ENCODE results near the gene CACUL1. TPM values are rescaled to one million over a fixed set of nuclear protein-coding genes. Genes with fewer than 3 reads are reported as not detected.

CACUL1 gene
- total and polyA plus RNA-seq, 9 of the 15 experiments (the other 6 are each of a cell fraction or from before 2014, with no cell fraction given): 4.5 to 17.1 (median 13.5) TPM

DNA sequence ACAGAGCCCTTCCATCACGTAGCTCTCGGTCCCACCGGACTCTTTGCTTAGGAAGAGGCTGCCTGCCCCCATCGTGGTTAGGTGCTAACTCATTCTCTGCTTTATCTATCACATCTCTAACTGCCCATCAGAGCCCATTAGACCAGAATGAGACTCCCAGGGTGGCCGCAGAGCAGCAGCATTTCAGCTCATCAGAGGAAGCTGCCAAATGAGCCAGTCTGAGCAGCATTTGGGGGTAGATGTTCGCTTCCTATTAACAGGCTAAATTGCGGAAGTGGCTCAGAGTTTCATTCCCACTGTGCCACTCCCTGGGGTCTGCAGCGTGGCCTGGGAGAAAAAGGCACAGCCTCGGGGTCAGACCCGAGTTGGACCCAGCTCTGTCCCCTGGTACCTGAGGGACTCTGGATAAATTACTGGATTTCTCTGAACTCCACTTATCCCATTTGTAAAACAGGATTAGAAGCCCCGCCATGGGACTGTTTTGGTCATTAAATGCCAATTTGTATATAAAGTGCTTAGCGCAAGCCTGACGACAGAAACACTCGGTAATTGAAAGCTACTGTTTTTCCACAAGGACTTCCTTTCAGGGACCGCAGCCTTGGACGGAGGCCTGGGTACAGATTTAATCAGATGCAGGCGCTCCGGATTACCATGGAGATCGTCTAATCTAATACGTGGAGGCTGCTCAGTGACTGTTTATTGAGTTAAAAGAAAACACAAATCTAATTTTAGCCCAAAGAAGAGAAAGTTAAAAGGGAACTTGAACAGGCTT lies 85.6 kb downstream of the CACUL1 start:
- Histone ChIP-seq H3K27me3 (ENCODE audit: control insufficient read depth in 2 of 2, insufficient read depth in 2 of 2, low read length in 2 of 2) (no peaks in the 10 kb centered on the region), H3K27ac (ENCODE audit: extremely low read depth, low read depth, low read length) (no peak overlapping the region), H3K9me3 (replicated peaks; ENCODE audit: control insufficient read depth, insufficient read depth, low read depth, low read length) (no peaks in the 10 kb centered on the region), H3K4me3 (no peak overlapping the region), H4K20me1 (replicated peaks; ENCODE audit: control insufficient read depth, insufficient read depth, low read length) (no peaks in the 10 kb centered on the region), H3K79me2 (ENCODE audit: control insufficient read depth, insufficient read depth, low read length) (no peaks in the 10 kb centered on the region), H3K9ac (ENCODE audit: insufficient read depth in 1 of 2, low read depth in 2 of 2, low read length in 2 of 2) (no peak overlapping the region), H3K4me2 (ENCODE audit: insufficient read depth, low read length) (no peak overlapping the region), H3K9me1 (ENCODE audit: control insufficient read depth, insufficient read depth, low read length) (no peaks in the 10 kb centered on the region), H3K4me1 (replicated peaks in 1 of 2; ENCODE audit: control insufficient read depth in 2 of 2, insufficient read depth in 2 of 2, low read length in 2 of 2) (peaks cover 0 to 3% of the 10 kb centered on the region in 2 experiments; a peak in 2 of 5 replicates), H2AFZ (ENCODE audit: low read depth, low read length) (no peak overlapping the region), H3K36me3 (ENCODE audit: control insufficient read depth, insufficient read depth, low read length) (no peaks in the 10 kb centered on the region)
- in situ Hi-C loops (cut with MboI) (no loop called here), intact Hi-C loops (cut with micrococcal nuclease) (no loop called here)
- peak; percentile 43; the same call in 2 of the 3 replicates for ATAC-seq
- peak in 1 of 4 experiments; percentile 11 for DNase-seq (ENCODE audit: extremely low read depth in 1 of 4, low spot score in 3 of 4)
- BruUV-seq (replicated peaks): no TSS peak
- WGBS (ENCODE audit: insufficient coverage, low coverage, missing lambda C conversion rate): 14% methylated on average over 20 of the region's 20 CpGs
- no peak for FAIRE-seq
- ChIA-PET CTCF (ENCODE audit: low intra/inter-chr PET ratio) (no interaction called here), POLR2A (interaction anchor here (0.8 to 0.9 kb wide), 2 partner anchors 29 to 42 kb away, joined by 3 to 4 read pairs; no protein-coding TSS in a partner anchor)
- TF ChIP-seq, protein P1, sequence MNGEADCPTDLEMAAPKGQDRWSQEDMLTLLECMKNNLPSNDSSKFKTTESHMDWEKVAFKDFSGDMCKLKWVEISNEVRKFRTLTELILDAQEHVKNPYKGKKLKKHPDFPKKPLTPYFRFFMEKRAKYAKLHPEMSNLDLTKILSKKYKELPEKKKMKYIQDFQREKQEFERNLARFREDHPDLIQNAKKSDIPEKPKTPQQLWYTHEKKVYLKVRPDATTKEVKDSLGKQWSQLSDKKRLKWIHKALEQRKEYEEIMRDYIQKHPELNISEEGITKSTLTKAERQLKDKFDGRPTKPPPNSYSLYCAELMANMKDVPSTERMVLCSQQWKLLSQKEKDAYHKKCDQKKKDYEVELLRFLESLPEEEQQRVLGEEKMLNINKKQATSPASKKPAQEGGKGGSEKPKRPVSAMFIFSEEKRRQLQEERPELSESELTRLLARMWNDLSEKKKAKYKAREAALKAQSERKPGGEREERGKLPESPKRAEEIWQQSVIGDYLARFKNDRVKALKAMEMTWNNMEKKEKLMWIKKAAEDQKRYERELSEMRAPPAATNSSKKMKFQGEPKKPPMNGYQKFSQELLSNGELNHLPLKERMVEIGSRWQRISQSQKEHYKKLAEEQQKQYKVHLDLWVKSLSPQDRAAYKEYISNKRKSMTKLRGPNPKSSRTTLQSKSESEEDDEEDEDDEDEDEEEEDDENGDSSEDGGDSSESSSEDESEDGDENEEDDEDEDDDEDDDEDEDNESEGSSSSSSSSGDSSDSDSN (IDR thresholded peaks at IDR 0.05; ENCODE audit: borderline replicate concordance in 1 of 2, low read depth in 2 of 2, low read length in 2 of 2): no peak
- TF ChIP-seq BRD9 (IDR thresholded peaks at IDR 0.05; ENCODE audit: low read depth, partially characterized antibody): no peak
- no peak for TF ChIP-seq ZNF699 (CRISPR knock-in tag; IDR thresholded peaks at IDR 0.05; ENCODE audit: insufficient replicate concordance)
- no peak for TF ChIP-seq PCBP1 (IDR thresholded peaks at IDR 0.05; ENCODE audit: low read depth, low read length, poor library complexity, severe bottlenecking)
- TF ChIP-seq MAFK (IDR thresholded peaks at IDR 0.05; ENCODE audit: low read length): no peak
- TF ChIP-seq RBM39 (optimal IDR thresholded peaks at IDR 0.05; ENCODE audit: low read depth, low read length): no peak
- TF ChIP-seq, protein P2, sequence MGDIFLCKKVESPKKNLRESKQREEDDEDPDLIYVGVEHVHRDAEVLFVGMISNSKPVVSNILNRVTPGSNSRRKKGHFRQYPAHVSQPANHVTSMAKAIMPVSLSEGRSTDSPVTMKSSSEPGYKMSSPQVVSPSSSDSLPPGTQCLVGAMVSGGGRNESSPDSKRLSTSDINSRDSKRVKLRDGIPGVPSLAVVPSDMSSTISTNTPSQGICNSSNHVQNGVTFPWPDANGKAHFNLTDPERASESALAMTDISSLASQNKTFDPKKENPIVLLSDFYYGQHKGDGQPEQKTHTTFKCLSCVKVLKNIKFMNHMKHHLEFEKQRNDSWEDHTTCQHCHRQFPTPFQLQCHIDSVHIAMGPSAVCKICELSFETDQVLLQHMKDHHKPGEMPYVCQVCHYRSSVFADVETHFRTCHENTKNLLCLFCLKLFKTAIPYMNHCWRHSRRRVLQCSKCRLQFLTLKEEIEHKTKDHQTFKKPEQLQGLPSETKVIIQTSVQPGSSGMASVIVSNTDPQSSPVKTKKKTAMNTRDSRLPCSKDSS (IDR thresholded peaks at IDR 0.05; ENCODE audit: low read depth, partially characterized antibody): no peak
- TF ChIP-seq, protein P3, sequence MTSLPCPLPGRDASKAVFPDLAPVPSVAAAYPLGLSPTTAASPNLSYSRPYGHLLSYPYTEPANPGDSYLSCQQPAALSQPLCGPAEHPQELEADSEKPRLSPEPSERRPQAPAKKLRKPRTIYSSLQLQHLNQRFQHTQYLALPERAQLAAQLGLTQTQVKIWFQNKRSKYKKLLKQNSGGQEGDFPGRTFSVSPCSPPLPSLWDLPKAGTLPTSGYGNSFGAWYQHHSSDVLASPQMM (CRISPR knock-in tag; IDR thresholded peaks at IDR 0.05): no peak

Measured in K562 (cell line).